NB4 (cell line): ENCODE results near the gene PDE4D.

Experiments used
- MYC ChIP-seq: IDR thresholded peaks from 2 replicates; pipeline ENCODE4 v1.6.1; 2011; ENCODE audit warnings: low read depth, low read length
- POLR2A ChIP-seq: IDR thresholded peaks from 2 replicates; pipeline ENCODE4 v1.6.1; 2011; ENCODE audit warnings: mild to moderate bottlenecking; ENCODE audit not compliant: insufficient read length; ENCODE audit errors: extremely low read depth
- TF ChIP-seq, protein P1 (sequence below): IDR thresholded peaks from one replicate; pipeline ENCODE4 v1.5.1; 2012; ENCODE audit warnings: low read depth, low read length
- TF ChIP-seq, protein P2 (sequence below): IDR thresholded peaks from 2 replicates; pipeline ENCODE4 v1.6.1; 2011; ENCODE audit warnings: low read depth, low read length

DNA sequence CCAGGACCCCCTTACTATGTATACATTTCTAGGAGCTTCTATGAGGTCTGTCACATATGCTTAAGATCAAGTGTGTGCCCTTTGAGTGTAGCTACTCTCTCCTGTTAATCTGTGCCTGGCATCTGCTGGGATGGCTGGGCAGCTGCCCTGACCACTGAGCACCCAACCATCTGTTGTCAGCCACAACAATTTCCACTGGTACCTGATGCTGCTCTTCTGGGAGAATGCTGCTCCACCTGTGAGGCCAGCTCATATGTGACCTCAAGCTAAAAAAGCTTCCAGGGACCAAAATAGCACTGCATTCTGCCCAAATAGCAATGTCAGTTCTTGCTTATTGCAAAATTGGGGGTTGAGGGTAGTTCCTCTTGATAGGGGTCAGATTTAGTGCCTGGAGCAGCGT is 715.0 kb downstream of the PDE4D start:
- TF ChIP-seq, protein P1, sequence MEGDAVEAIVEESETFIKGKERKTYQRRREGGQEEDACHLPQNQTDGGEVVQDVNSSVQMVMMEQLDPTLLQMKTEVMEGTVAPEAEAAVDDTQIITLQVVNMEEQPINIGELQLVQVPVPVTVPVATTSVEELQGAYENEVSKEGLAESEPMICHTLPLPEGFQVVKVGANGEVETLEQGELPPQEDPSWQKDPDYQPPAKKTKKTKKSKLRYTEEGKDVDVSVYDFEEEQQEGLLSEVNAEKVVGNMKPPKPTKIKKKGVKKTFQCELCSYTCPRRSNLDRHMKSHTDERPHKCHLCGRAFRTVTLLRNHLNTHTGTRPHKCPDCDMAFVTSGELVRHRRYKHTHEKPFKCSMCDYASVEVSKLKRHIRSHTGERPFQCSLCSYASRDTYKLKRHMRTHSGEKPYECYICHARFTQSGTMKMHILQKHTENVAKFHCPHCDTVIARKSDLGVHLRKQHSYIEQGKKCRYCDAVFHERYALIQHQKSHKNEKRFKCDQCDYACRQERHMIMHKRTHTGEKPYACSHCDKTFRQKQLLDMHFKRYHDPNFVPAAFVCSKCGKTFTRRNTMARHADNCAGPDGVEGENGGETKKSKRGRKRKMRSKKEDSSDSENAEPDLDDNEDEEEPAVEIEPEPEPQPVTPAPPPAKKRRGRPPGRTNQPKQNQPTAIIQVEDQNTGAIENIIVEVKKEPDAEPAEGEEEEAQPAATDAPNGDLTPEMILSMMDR: no peak
- TF ChIP-seq POLR2A (no peak), MYC (no peak)
- TF ChIP-seq, protein P2, sequence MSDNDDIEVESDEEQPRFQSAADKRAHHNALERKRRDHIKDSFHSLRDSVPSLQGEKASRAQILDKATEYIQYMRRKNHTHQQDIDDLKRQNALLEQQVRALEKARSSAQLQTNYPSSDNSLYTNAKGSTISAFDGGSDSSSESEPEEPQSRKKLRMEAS: no peak
